Panc1 (cell line): ENCODE data around the gene C5AR1. TPM values are rescaled to one million over a fixed set of nuclear protein-coding genes. Genes with fewer than 3 reads are reported as not detected.

ENCODE experiments used
- ATAC-seq: fragments of 200-7000 bp; cut with Tn5 transposase; 2 replicates; pipeline ENCODE4 v1.9.1; 2020; ENCODE audit warnings: mild to moderate bottlenecking, moderate library complexity
- BruUV-seq: library from RNA; stranded (reverse); fragments of 400-500 nt; replicated peaks from 2 replicates; lab custom pipeline; 2021; lab: Mats Ljungman, UMichigan
- CTCF ChIA-PET: fragments of 300-600 bp; sonication (Branson Sonifier 250); formaldehyde crosslinking; loops from one replicate; lab custom pipeline; 2022; ENCODE audit warnings: antibody characterized with exemption; lab: Charles Lee
- POLR2A ChIA-PET: fragments of 300-600 bp; sonication (Branson Sonifier 250); formaldehyde crosslinking; loops from one replicate; lab custom pipeline; 2022; ENCODE audit warnings: antibody characterized with exemption; lab: Charles Lee
- DNase-seq: peaks from one replicate; pipeline ENCODE4 v3.0.0-alpha.2; 2010; ENCODE audit warnings: low read depth, low spot score
- H3K27ac ChIP-seq: 2 replicates; pipeline ENCODE4 v1.5.1; 2011; ENCODE audit warnings: mild to moderate bottlenecking, low read length, inconsistent platforms
- H3K27me3 ChIP-seq: fragments of 200-500 bp; sonication (Bioruptor generic); 2 replicates; pipeline ENCODE4 v1.6.0; 2014; ENCODE audit warnings: low read length, inconsistent platforms; ENCODE audit not compliant: control insufficient read depth, insufficient read depth
- H3K36me3 ChIP-seq: fragments of 200-500 bp; sonication (Bioruptor generic); 2 replicates; pipeline ENCODE4 v1.5.1; 2014; ENCODE audit warnings: inconsistent platforms, mild to moderate bottlenecking, low read length, moderate library complexity; ENCODE audit not compliant: control insufficient read depth, insufficient read depth
- H3K4me1 ChIP-seq: 2 replicates; pipeline ENCODE4 v1.5.1; 2011; ENCODE audit warnings: inconsistent platforms, mild to moderate bottlenecking, low read length, moderate library complexity; ENCODE audit not compliant: control insufficient read depth, insufficient read depth
- H3K4me3 ChIP-seq, 2 experiments: 2 replicates each; pipeline ENCODE4 v1.5.1; 2011 to 2012; ENCODE audit warnings: low read depth in 2 of 2, low read length in 2 of 2, mild to moderate bottlenecking in 2 of 2, inconsistent platforms in 1 of 2, moderate library complexity in 1 of 2
- H3K9me3 ChIP-seq: fragments of 200-500 bp; sonication (Bioruptor generic); 2 replicates; pipeline ENCODE4 v1.5.1; 2014; ENCODE audit warnings: low read depth, mild to moderate bottlenecking, inconsistent platforms, low read length, moderate library complexity; ENCODE audit not compliant: control insufficient read depth, insufficient read depth
- CTCF ChIP-seq: fragments of 450-650 bp; IDR thresholded peaks from 2 replicates; pipeline ENCODE4 v1.5.1; 2017; ENCODE audit warnings: mild to moderate bottlenecking
- POLR2AphosphoS5 ChIP-seq: IDR thresholded peaks from 2 replicates; pipeline ENCODE4 v1.6.1; 2012; ENCODE audit warnings: mild to moderate bottlenecking, low read depth, low read length, moderate library complexity
- SIN3A ChIP-seq: IDR thresholded peaks from 2 replicates; pipeline ENCODE4 v1.6.1; 2012; ENCODE audit warnings: low read depth, mild to moderate bottlenecking, low read length, moderate library complexity, borderline replicate concordance; ENCODE audit not compliant: insufficient read depth
- TCF7L2 ChIP-seq: IDR thresholded peaks from 2 replicates; pipeline ENCODE4 v1.6.1; 2011; ENCODE audit warnings: mild to moderate bottlenecking, low read depth, low read length, inconsistent platforms
- in situ Hi-C: cut with HindIII; loops from 2 replicates; pipeline ENCODE4 v1.10.0; 2016; ENCODE audit warnings: low sequenced_read_pairs, low pct_unique_long_range_greater_than_20kb
- intact Hi-C: fragments of 100-400 bp; cut with micrococcal nuclease; formaldehyde crosslinking; loops from one replicate; pipeline ENCODE4 v1.10.0; 2022; ENCODE audit not compliant: unreplicated experiment
- total RNA-seq: library from RNA; stranded (reverse); gene quantifications from one replicate; pipeline ENCODE4 v1.2.1, GENCODE V29; 2021; ENCODE audit not compliant: unreplicated experiment
- TF ChIP-seq, protein P1 (sequence below), 2 experiments: IDR thresholded peaks; 2 replicates each; pipeline ENCODE4 v1.6.1; 2011 to 2012; ENCODE audit warnings: low read depth in 2 of 2, control low read depth in 1 of 2, low read length in 1 of 2, mild to moderate bottlenecking in 1 of 2, moderate library complexity in 1 of 2; ENCODE audit not compliant: insufficient read depth in 1 of 2

The C5AR1 gene
- total RNA-seq, 1 experiment from 2014 or later, result 2.7 TPM

GRCh38 chr19:47322058-47322457 is 12.4 kb downstream of the C5AR1 start:
- Histone ChIP-seq H3K4me3 (no peak overlapping the region), H3K36me3 (no peaks in the 10 kb centered on the region), H3K27me3 (no peaks in the 10 kb centered on the region), H3K9me3 (no peaks in the 10 kb centered on the region), H3K4me1 (no peaks in the 10 kb centered on the region), H3K27ac (no peak overlapping the region)
- CTCF ChIA-PET, result no interaction called here
- POLR2A ChIA-PET, result interaction anchor here (0.6 kb wide), 1 partner anchor 10 kb away, joined by 4 read pairs; the partner anchor contains the start of gene C5AR2
- intact Hi-C loops (no loop called here), in situ Hi-C loops (no loop called here)
- no TSS peak for BruUV-seq
- DNase-seq (no peak), ATAC-seq (no peak)
- no peak for TF ChIP-seq POLR2AphosphoS5
- TF ChIP-seq CTCF, result no peak
- TF ChIP-seq TCF7L2, result no peak
- TF ChIP-seq SIN3A, result no peak
- TF ChIP-seq, protein P1, sequence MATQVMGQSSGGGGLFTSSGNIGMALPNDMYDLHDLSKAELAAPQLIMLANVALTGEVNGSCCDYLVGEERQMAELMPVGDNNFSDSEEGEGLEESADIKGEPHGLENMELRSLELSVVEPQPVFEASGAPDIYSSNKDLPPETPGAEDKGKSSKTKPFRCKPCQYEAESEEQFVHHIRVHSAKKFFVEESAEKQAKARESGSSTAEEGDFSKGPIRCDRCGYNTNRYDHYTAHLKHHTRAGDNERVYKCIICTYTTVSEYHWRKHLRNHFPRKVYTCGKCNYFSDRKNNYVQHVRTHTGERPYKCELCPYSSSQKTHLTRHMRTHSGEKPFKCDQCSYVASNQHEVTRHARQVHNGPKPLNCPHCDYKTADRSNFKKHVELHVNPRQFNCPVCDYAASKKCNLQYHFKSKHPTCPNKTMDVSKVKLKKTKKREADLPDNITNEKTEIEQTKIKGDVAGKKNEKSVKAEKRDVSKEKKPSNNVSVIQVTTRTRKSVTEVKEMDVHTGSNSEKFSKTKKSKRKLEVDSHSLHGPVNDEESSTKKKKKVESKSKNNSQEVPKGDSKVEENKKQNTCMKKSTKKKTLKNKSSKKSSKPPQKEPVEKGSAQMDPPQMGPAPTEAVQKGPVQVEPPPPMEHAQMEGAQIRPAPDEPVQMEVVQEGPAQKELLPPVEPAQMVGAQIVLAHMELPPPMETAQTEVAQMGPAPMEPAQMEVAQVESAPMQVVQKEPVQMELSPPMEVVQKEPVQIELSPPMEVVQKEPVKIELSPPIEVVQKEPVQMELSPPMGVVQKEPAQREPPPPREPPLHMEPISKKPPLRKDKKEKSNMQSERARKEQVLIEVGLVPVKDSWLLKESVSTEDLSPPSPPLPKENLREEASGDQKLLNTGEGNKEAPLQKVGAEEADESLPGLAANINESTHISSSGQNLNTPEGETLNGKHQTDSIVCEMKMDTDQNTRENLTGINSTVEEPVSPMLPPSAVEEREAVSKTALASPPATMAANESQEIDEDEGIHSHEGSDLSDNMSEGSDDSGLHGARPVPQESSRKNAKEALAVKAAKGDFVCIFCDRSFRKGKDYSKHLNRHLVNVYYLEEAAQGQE (IDR thresholded peaks at IDR 0.05; ENCODE audit: insufficient read depth in 1 of 2, low read depth in 2 of 2, low read length in 1 of 2), result no peak

DNA sequence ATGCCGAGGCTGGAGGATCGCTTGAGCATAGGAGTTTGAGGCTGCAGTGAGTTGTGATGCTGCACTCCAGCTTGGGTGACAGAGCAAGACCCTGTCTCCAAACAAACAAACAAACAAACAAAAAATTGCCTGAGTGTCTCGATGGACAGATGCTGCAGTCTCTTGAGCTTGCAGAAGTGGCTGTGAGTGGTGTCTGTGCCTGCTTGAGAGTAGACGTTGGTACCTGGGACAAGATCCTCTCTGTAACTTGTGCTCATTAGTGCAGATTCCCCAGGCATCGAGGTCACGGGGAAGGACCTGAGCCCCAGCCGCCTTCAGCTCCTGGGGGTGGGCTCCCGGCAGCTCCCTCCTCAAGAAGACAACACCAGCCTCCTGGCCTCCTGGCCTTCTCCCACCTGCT is 13.7 kb downstream of the C5AR1 start:
- no peaks in the 10 kb centered on the region for H3K36me3 ChIP-seq
- DNase-seq, result no peak
- ChIA-PET CTCF (no interaction called here), POLR2A (no interaction called here)
- no peaks in the 10 kb centered on the region for H3K27me3 ChIP-seq
- no TSS peak for BruUV-seq
- TF ChIP-seq, protein P1 (IDR thresholded peaks at IDR 0.05; ENCODE audit: insufficient read depth in 1 of 2, low read depth in 2 of 2, low read length in 1 of 2), result no peak
- TF ChIP-seq CTCF, result no peak
- no peak for TF ChIP-seq SIN3A
- TF ChIP-seq POLR2AphosphoS5, result no peak
- no peak for TF ChIP-seq TCF7L2
- no peak overlapping the region for H3K4me3 ChIP-seq
- no peaks in the 10 kb centered on the region for H3K9me3 ChIP-seq
- no peaks in the 10 kb centered on the region for H3K4me1 ChIP-seq
- H3K27ac ChIP-seq, result no peak overlapping the region
- in situ Hi-C loops (no loop called here), intact Hi-C loops (no loop called here)
- no peak for ATAC-seq
